K562 (cell line): Measurements from ENCODE around the gene TMEM117. TPM values are rescaled to one million over a fixed set of nuclear protein-coding genes. Genes with fewer than 3 reads are reported as not detected.

Source experiments
- ATAC-seq: fragments of 200-7000 bp; cut with Tn5 transposase; 3 replicates; pipeline ENCODE4 v1.9.1; 2020; ENCODE audit warnings: moderate library complexity
- BruUV-seq: library from RNA; stranded (reverse); fragments of 400-500 nt; replicated peaks from 2 replicates; lab custom pipeline; 2021; lab: Mats Ljungman, UMichigan
- CTCF ChIA-PET: fragments of 300-600 bp; formaldehyde crosslinking; extraction: SDS; loops from one replicate; lab custom pipeline; 2021; ENCODE audit warnings: low intra/inter-chr PET ratio; lab: Yijun Ruan, JAX
- POLR2A ChIA-PET: fragments of 300-600, 350-650 bp; sonication (Branson Sonifier 250); formaldehyde crosslinking; extraction: SDS; loops from one replicate; lab custom pipeline; 2021; ENCODE audit warnings: antibody characterized with exemption, inconsistent platforms; lab: Yijun Ruan, JAX
- DNase-seq, 4 experiments: peaks; one replicate each; pipeline versions ENCODE4 v3.0.0 to v3.0.0-alpha.2; 2011 to 2018; ENCODE audit warnings: low spot score in 3 of 4, mixed read lengths in 3 of 4; ENCODE audit errors: extremely low read depth in 1 of 4
- FAIRE-seq: peaks from 2 replicates; lab custom pipeline; 2011; peaks lifted over from hg19 to GRCh38; lab: Jason Lieb, UNC
- H2AFZ ChIP-seq: 2 replicates; pipeline ENCODE4 v1.6.0; 2011; ENCODE audit warnings: low read depth, low read length, control low read depth, inconsistent platforms
- H3K27ac ChIP-seq: fragments of 200-600 bp; 3 replicates; pipeline ENCODE4 v1.8.0; 2011; ENCODE audit warnings: low read depth, mild to moderate bottlenecking, control low read depth, inconsistent platforms, low read length, moderate library complexity, mixed read lengths; ENCODE audit errors: extremely low read depth
- H3K27me3 ChIP-seq, 2 experiments: fragments of 300-600 bp in 1 of 2; 2 replicates in 1 of 2; 3 replicates in 1 of 2; pipeline versions ENCODE4 v1.6.0 to v1.8.0; 2011; ENCODE audit warnings: inconsistent platforms in 2 of 2, low read length in 2 of 2, mild to moderate bottlenecking in 1 of 2, mixed read lengths in 1 of 2, moderate library complexity in 1 of 2; ENCODE audit not compliant: control insufficient read depth in 2 of 2, insufficient read depth in 2 of 2
- H3K36me3 ChIP-seq: fragments of 300-600 bp; 3 replicates; pipeline ENCODE4 v1.8.0; 2011; ENCODE audit warnings: mild to moderate bottlenecking, low read length, inconsistent platforms; ENCODE audit not compliant: control insufficient read depth, insufficient read depth
- H3K4me1 ChIP-seq, 2 experiments: fragments of 200-600 bp in 1 of 2; replicated peaks in 1 of 2; 2 replicates in 1 of 2; 3 replicates in 1 of 2; pipeline versions ENCODE4 v1.5.1 to v1.8.0; 2011; ENCODE audit warnings: inconsistent platforms in 2 of 2, low read length in 2 of 2, mild to moderate bottlenecking in 1 of 2, mixed read lengths in 1 of 2, moderate library complexity in 1 of 2; ENCODE audit not compliant: control insufficient read depth in 2 of 2, insufficient read depth in 2 of 2
- H3K4me2 ChIP-seq: 2 replicates; pipeline ENCODE4 v1.6.1; 2011; ENCODE audit warnings: low read length, control low read depth, inconsistent platforms, mixed read lengths; ENCODE audit not compliant: insufficient read depth
- H3K4me3 ChIP-seq: fragments of 200-600 bp; sonication (generic), shearing (Covaris generic); 2 replicates; pipeline ENCODE4 v1.5.1; 2016; ENCODE audit warnings: control low read depth, inconsistent platforms
- H3K79me2 ChIP-seq: fragments of 200-600 bp; 3 replicates; pipeline ENCODE4 v1.8.0; 2011; ENCODE audit warnings: low read length, inconsistent platforms; ENCODE audit not compliant: control insufficient read depth, insufficient read depth
- H3K9ac ChIP-seq, 2 experiments: 2 replicates each; pipeline versions ENCODE4 v1.6.0 to v1.6.1; 2011; ENCODE audit warnings: low read depth in 2 of 2, low read length in 2 of 2, control low read depth in 1 of 2, inconsistent platforms in 1 of 2, mild to moderate bottlenecking in 1 of 2, mixed read lengths in 1 of 2; ENCODE audit not compliant: insufficient read depth in 1 of 2
- H3K9me1 ChIP-seq: one replicate; pipeline ENCODE4 v1.6.0; 2011; ENCODE audit warnings: inconsistent platforms, mild to moderate bottlenecking, low read length, moderate library complexity; ENCODE audit not compliant: control insufficient read depth, insufficient read depth
- H3K9me3 ChIP-seq: replicated peaks from 2 replicates; pipeline ENCODE4 v1.5.1; 2011; ENCODE audit warnings: low read depth, low read length, inconsistent platforms; ENCODE audit not compliant: control insufficient read depth, insufficient read depth
- H4K20me1 ChIP-seq: replicated peaks from 2 replicates; pipeline ENCODE4 v1.6.1; 2011; ENCODE audit warnings: low read length, inconsistent platforms, mixed read lengths; ENCODE audit not compliant: control insufficient read depth, insufficient read depth
- LARP7 ChIP-seq: fragments of 450-650 bp; IDR thresholded peaks from 2 replicates; pipeline ENCODE4 v1.6.1; 2016
- LCOR ChIP-seq: sonication (generic); formaldehyde crosslinking; IDR thresholded peaks from 2 replicates; pipeline ENCODE4 v1.8.0; 2022; ENCODE audit warnings: mild to moderate bottlenecking, missing genetic modification reagents
- NFE2 ChIP-seq: IDR thresholded peaks from 2 replicates; pipeline ENCODE4 v1.6.1; 2014; ENCODE audit warnings: antibody characterized with exemption, low read depth
- NRF1 ChIP-seq, 2 experiments: fragments of 450-650 bp; IDR thresholded peaks in 1 of 2; conservative IDR thresholded peaks in 1 of 2; 2 replicates each; pipeline ENCODE4 v1.6.1; 2014; ENCODE audit warnings: mild to moderate bottlenecking in 2 of 2
- TARDBP ChIP-seq: fragments of 450-650 bp; IDR thresholded peaks from 2 replicates; pipeline ENCODE4 v1.6.1; 2016
- XRCC3 ChIP-seq: fragments of 450-650 bp; IDR thresholded peaks from 2 replicates; pipeline ENCODE4 v1.6.1; 2017; ENCODE audit warnings: mild to moderate bottlenecking, moderate library complexity
- ZBTB17 ChIP-seq: fragments of 450-650 bp; formaldehyde crosslinking; IDR thresholded peaks from 2 replicates; pipeline ENCODE4 v1.4.0; 2020; ENCODE audit warnings: mild to moderate bottlenecking
- ZNF197 ChIP-seq: fragments of 200-800 bp; sonication (Bioruptor generic); IDR thresholded peaks from 2 replicates; pipeline ENCODE4 v1.6.1; 2016; ENCODE audit warnings: low read depth, missing genetic modification characterization, missing compliant biosample characterization
- ZNF785 ChIP-seq: fragments of 250-450 bp; sonication (Bioruptor Pico); IDR thresholded peaks from 2 replicates; pipeline ENCODE4 v1.4.0; 2020; ENCODE audit warnings: mild to moderate bottlenecking
- WGBS: fragments of 100-300 bp; shearing (Covaris generic); methylation state at CpG from one replicate; pipeline ENCODE4 v1.1.6; 2016; ENCODE audit warnings: low coverage, mixed read lengths; ENCODE audit not compliant: insufficient coverage; ENCODE audit errors: missing lambda C conversion rate; 5-methylcytosine and 5-hydroxymethylcytosine counted together
- in situ Hi-C: fragments of 300-500 bp; cut with MboI; formaldehyde crosslinking; loops from 4 replicates; pipeline ENCODE4 v1.15.0; 2018; ENCODE audit warnings: inconsistent platforms, mixed read lengths
- intact Hi-C: fragments of 100-400 bp; cut with micrococcal nuclease; formaldehyde crosslinking; loops from 2 replicates; pipeline ENCODE4 v1.14.2; 2022
- polyA plus RNA-seq, 8 experiments: library from polyadenylated mRNA; depleted of rRNA in 4 of 8; stranded (reverse) in 5 of 8; unstranded in 3 of 8; fragments of >200 nt; fragmentation: Nextera tagmentation in 2 of 8; fragmentation: Illumina TruSeq in 1 of 8; extraction: Ambion mirVana in 2 of 8; extraction: Trizol in 1 of 8; gene quantifications; 2 replicates each; pipeline versions ENCODE4 v1.2.1 to v1.2.3, GENCODE V29; 2011 to 2014; ENCODE audit warnings: inconsistent platforms in 1 of 8, missing spikeins in 1 of 8
- total RNA-seq, 7 experiments: library from RNA; depleted of rRNA in 6 of 7; stranded (reverse); fragments of >200 nt in 6 of 7; fragmentation: Illumina TruSeq in 2 of 7; extraction: Trizol in 2 of 7; gene quantifications; 2 replicates each; pipeline versions ENCODE4 v1.2.1 to v1.2.3, GENCODE V29; 2011 to 2021; ENCODE audit warnings: low replicate concordance in 1 of 7
- TF ChIP-seq, protein P1 (sequence below), 2 experiments: fragments of 450-650 bp in 1 of 2; IDR thresholded peaks; 2 replicates each; pipeline ENCODE4 v1.6.1; 2011 to 2017; ENCODE audit warnings: low read depth in 2 of 2, antibody characterized with exemption in 1 of 2, borderline replicate concordance in 1 of 2, low read length in 1 of 2, mild to moderate bottlenecking in 1 of 2, mixed read lengths in 1 of 2; ENCODE audit not compliant: control insufficient read depth in 1 of 2
- TF ChIP-seq, protein P2 (sequence below): sonication (generic); formaldehyde crosslinking; IDR thresholded peaks from 2 replicates; pipeline ENCODE4 v1.8.0; 2023; ENCODE audit warnings: mild to moderate bottlenecking, missing genetic modification reagents
- TF ChIP-seq, protein P3 (sequence below): sonication (generic); formaldehyde crosslinking; IDR thresholded peaks from 2 replicates; pipeline ENCODE4 v1.8.1; 2022; ENCODE audit warnings: missing genetic modification reagents

TMEM117 gene
- total and polyA plus RNA-seq, 9 of the 15 experiments (the other 6 are each of a cell fraction or from before 2014, with no cell fraction given): 0.31 to 2.8 (median 1.0) TPM

GRCh38 chr12:43969882-43970281 is 134.0 kb downstream of the TMEM117 start (continued):
- TF ChIP-seq, protein P1, sequence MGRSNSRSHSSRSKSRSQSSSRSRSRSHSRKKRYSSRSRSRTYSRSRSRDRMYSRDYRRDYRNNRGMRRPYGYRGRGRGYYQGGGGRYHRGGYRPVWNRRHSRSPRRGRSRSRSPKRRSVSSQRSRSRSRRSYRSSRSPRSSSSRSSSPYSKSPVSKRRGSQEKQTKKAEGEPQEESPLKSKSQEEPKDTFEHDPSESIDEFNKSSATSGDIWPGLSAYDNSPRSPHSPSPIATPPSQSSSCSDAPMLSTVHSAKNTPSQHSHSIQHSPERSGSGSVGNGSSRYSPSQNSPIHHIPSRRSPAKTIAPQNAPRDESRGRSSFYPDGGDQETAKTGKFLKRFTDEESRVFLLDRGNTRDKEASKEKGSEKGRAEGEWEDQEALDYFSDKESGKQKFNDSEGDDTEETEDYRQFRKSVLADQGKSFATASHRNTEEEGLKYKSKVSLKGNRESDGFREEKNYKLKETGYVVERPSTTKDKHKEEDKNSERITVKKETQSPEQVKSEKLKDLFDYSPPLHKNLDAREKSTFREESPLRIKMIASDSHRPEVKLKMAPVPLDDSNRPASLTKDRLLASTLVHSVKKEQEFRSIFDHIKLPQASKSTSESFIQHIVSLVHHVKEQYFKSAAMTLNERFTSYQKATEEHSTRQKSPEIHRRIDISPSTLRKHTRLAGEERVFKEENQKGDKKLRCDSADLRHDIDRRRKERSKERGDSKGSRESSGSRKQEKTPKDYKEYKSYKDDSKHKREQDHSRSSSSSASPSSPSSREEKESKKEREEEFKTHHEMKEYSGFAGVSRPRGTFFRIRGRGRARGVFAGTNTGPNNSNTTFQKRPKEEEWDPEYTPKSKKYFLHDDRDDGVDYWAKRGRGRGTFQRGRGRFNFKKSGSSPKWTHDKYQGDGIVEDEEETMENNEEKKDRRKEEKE (IDR thresholded peaks at IDR 0.05; ENCODE audit: borderline replicate concordance in 1 of 2, control insufficient read depth in 1 of 2, low read depth in 2 of 2, low read length in 1 of 2): no peak

DNA sequence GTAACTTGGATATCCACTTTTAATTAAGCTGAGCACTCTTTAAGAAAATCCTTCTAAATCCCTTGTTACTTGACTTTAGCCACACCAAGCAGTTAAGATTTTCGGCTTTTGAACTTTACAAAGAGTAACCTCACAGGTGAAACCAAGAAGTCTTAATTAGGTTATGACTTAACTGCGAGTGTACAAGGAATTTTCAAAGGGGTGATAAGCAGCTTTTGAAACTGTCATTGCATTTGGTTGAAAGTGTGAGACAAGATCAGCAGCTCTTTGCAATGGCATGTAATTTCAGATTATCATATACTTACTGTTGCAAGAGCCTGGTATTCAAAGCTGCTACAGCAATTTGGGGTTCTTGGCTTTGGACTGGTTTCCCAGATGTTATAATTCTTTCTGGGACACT is 137.5 kb downstream of the TMEM117 start:
- 0% methylated on average over 2 of the region's 2 CpGs for WGBS

More for the DNA sequence above, 137.5 kb downstream of the TMEM117 start:
- in situ Hi-C loops: no loop called here
- DNase-seq: no peak
- no peak overlapping the region for H3K27ac ChIP-seq
- no peak overlapping the region for H2AFZ ChIP-seq
- H3K36me3 ChIP-seq: no peaks in the 10 kb centered on the region
- TF ChIP-seq NRF1 (conservative IDR thresholded peaks at IDR 0.05 in 1 of 2, IDR thresholded peaks at IDR 0.05 in 1 of 2) (no peak), XRCC3 (no peak), LCOR (CRISPR knock-in tag) (no peak), LARP7 (no peak), ZBTB17 (CRISPR knock-in tag) (no peak), NFE2 (no peak), TARDBP (no peak), ZNF197 (CRISPR knock-in tag) (no peak), ZNF785 (CRISPR knock-in tag) (no peak)
- TF ChIP-seq, protein P2, sequence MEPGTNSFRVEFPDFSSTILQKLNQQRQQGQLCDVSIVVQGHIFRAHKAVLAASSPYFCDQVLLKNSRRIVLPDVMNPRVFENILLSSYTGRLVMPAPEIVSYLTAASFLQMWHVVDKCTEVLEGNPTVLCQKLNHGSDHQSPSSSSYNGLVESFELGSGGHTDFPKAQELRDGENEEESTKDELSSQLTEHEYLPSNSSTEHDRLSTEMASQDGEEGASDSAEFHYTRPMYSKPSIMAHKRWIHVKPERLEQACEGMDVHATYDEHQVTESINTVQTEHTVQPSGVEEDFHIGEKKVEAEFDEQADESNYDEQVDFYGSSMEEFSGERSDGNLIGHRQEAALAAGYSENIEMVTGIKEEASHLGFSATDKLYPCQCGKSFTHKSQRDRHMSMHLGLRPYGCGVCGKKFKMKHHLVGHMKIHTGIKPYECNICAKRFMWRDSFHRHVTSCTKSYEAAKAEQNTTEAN (CRISPR knock-in tag): no peak
- TF ChIP-seq, protein P3, sequence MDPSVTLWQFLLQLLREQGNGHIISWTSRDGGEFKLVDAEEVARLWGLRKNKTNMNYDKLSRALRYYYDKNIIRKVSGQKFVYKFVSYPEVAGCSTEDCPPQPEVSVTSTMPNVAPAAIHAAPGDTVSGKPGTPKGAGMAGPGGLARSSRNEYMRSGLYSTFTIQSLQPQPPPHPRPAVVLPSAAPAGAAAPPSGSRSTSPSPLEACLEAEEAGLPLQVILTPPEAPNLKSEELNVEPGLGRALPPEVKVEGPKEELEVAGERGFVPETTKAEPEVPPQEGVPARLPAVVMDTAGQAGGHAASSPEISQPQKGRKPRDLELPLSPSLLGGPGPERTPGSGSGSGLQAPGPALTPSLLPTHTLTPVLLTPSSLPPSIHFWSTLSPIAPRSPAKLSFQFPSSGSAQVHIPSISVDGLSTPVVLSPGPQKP: no peak
- TF ChIP-seq, all 486 proteins: peak for 0
- H3K9me3 ChIP-seq: no peaks in the 10 kb centered on the region
- POLR2A ChIA-PET: no interaction called here
- no peaks in the 10 kb centered on the region for H3K9me1 ChIP-seq
- H3K4me1 ChIP-seq: no peaks in the 10 kb centered on the region
- no TSS peak for BruUV-seq
- H3K27me3 ChIP-seq: no peaks in the 10 kb centered on the region
- intact Hi-C loops: no loop called here
- no peaks in the 10 kb centered on the region for H4K20me1 ChIP-seq
- H3K4me3 ChIP-seq: no peak overlapping the region
- no peaks in the 10 kb centered on the region for H3K79me2 ChIP-seq
- H3K4me2 ChIP-seq: no peak overlapping the region
- CTCF ChIA-PET: no interaction called here
- ATAC-seq: no peak
- no peak overlapping the region for H3K9ac ChIP-seq
- FAIRE-seq: no peak
